HG02610 (cell line): ENCODE measurements around the gene IFNAR2.

Experiments used
- ATAC-seq: cut with Tn5 transposase; IDR thresholded peaks from one replicate; pipeline ENCODE4 v1.9.1; 2021; ENCODE audit warnings: mild to moderate bottlenecking, moderate library complexity; ENCODE audit not compliant: unreplicated experiment

The IFNAR2 gene

DNA sequence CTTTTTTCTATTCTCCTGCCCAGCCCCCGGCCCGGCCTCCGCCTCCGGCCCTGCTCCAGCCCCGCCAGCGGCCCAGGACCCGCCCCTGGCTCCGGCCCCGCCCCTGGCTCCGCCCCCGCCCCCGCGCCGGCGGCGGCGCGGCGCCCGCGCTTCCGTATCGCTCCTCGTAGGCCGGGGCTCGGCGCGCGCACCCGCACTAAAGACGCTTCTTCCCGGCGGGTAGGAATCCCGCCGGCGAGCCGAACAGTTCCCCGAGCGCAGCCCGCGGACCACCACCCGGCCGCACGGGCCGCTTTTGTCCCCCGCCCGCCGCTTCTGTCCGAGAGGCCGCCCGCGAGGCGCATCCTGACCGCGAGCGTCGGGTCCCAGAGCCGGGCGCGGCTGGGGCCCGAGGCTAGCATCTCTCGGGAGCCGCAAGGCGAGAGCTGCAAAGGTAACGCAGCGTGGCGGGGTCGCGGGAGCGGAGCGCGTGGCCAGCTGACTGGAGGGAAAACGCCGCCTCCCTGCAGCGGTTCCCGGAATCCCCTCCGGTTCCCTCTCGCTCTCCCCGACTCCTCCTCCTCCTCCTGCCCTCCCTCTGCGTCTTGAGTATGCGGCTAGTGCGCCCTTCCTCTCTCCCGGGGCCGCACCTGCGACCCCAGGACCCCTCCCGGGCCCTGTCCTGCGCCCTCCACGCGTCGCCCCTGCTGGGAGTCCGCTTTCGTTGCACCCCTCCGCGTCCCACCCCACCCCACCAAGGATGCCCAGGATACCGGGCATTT lies at the start of gene IFNAR2:
TSS of gene IFNAR2 (plus strand) at position 155 of the 761 bp plus-strand sequence. CDS start 11,985 bp downstream, outside the sequence.
- peak; percentile 71 for ATAC-seq

DNA sequence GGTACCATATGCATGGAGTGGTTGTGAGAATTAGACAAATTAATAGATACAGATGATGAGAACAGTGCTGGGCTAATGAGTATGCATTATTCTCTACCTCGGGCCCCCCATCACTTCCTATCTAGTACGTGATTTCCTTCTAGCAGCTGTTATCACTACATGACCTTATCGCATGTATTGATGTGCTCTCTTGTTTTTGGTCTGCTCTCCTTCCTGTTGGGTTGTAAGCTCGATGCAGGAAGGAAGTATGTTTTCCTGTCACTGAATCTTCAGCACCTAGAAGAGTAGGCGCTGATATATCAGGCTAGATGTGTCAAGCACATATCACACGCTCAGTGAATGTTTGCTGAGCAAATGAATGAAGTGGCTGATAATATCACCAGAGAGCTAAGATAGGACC lies 43.9 kb upstream of the IFNAR2 start:
- no peak for ATAC-seq

GRCh38 chr21:33187276-33187675 lies 42.5 kb upstream of the IFNAR2 start:
- no peak for ATAC-seq

GRCh38 chr21:33189237-33189636 lies 40.5 kb upstream of the IFNAR2 start:
- no peak for ATAC-seq

- no peak for ATAC-seq
Measured at GRCh38 chr21:33189824-33190223, 39.9 kb upstream of the IFNAR2 start.

DNA sequence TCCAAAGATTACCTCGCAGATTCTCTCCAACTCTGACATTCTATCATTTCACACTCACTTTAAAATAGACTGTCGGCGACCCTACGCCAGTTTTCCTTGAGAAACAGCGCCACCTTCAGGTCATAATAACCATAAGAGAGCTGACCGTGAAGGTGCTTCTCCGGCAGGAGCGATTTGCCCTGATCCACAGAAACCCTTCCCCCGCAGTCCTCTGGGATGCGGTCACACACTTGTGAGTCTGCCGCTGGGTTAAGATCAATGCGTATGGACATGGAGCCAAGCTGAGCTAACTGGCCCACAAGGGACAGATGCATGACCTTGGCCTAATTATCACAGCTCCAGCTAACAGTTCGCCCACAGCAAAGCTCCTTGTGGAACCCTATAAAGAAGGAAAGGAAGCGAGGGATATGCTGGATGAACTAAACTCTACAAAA lies 32.8 kb upstream of the IFNAR2 start:
- ATAC-seq, result no peak

GRCh38 chr21:33197496-33197895 lies 32.2 kb upstream of the IFNAR2 start:
- ATAC-seq, result no peak

- no peak for ATAC-seq
Measured at GRCh38 chr21:33198346-33199099, 31.2 kb upstream of the IFNAR2 start.

DNA sequence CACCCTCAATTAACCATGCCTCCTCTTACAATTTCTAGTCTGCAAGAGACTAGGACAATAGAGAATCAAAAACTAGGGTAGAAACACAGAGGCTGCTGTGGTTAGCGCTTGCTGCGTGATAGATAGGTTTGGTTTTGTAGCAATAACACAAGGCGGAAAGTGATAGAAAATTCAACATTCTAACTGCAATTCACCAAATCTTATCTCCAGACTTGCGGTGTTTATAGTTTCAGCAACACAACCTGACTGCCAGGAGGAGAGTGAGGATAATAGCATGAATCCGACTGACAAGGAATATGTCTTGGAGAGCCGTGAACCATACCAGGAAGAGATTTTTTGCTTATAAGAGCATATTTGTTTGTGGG lies 30.7 kb upstream of the IFNAR2 start:
- no peak for ATAC-seq

DNA sequence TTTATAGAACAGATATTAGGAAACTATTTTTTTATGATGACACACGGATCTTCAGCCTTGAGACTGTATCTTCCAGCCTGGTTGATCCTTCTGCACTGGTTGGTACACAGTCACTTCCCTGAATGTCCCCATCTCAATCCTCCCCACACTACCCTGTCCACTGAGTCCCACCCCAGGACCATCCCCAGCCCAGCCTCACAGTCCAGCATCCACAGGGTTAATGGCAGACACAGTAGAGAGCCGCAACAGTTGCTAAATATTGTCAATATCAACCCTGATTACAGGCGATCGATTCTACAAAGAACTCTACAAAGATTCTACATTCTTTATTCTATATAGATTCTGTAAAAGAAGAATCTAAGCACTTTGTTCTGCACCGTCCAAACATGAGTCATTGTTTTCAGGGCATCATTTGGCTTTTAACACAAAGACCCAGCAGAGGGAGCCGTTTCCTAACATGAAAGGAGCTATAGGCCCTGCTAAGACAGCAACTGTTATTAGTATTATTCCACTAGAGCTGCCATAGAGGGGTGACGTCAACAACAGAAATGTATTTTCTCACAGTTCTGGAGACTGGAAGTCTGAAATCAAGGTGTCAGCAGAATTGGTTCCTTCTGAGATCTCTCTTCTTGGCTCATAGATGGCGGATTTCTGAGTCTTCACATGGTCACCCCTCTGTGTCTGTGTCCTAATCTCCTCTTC lies 30.1 kb upstream of the IFNAR2 start:
- ATAC-seq, result peak; percentile 74

GRCh38 chr21:33201956-33202355 lies 27.8 kb upstream of the IFNAR2 start:
- ATAC-seq, result no peak

GRCh38 chr21:33202464-33203363 lies 27.0 kb upstream of the IFNAR2 start:
- no peak for ATAC-seq

- ATAC-seq, result no peak
Measured at GRCh38 chr21:33203371-33203724, 26.4 kb upstream of the IFNAR2 start.

DNA sequence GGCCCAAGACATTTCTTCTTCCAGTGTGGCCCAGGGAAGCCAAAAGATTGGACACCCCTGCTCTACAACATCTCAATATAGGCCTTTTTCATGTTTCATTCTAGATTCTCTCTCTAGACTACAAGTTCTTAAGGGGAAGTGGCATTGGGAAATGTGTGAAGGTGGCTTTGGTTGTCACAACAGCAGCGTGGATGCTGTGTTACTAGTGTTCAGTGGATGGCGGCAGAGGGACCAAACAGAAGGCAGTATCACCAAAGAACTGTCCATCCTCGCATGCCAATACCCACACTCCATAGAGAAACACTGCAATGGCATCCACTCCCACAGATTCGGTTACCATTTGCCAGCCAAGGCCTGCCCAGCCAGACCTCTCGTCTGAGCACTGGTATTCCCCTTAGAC lies 24.3 kb upstream of the IFNAR2 start:
- ATAC-seq, result no peak

GRCh38 chr21:33206771-33207281 lies 22.9 kb upstream of the IFNAR2 start:
- no peak for ATAC-seq

DNA sequence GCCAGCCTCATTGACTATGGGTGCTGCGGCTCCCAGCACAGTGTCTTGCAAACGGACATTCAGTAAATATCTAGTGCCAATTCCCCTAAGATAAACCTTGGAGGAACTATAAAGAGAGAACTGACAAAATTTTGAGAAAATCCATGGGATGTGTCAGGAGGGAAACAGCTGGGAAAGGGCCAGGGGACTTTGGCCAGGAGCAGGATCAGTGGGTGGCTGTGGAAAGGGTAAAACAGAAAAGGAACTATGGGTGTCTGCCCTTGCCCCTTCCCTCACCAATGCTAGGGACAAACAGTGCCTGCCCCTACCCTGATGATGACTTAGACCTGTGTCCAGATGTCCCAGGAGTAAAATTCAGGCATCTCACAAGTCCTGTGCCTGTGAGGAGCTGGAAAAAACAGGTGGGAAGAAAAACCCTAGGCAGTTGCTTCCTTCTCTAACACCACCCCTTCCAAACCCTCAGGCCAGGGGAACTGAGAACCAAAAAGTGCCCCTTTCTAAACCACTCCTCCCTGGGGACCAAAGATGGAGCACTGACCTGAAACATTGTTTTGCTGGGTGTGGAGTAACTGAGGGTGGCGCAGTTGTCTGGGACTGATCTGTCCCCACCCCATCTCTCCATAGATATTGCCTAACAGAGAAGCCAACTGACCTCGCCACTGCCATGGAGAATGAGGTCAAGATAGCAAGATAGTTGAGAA lies 22.1 kb upstream of the IFNAR2 start:
- no peak for ATAC-seq

DNA sequence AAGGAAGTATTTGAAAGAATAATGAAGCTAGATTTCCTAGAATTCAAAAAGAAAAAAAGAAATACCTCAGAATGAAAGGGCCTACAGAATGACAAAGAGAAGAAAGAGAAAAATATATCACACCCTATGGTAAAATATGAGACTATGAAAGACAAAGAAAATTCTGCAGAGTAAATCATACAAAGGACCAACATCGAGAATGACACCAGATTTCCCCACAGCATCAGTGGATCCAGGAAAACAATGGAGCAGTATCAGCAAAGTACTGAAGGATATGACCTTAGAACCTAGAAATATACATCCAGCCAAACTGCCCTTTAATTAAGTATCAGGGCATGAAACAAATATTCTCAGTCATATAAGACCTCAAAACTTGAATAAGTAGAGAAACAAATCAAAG lies 21.2 kb upstream of the IFNAR2 start:
- ATAC-seq, result no peak

GRCh38 chr21:33211305-33211704 lies 18.4 kb upstream of the IFNAR2 start:
- ATAC-seq, result no peak

DNA sequence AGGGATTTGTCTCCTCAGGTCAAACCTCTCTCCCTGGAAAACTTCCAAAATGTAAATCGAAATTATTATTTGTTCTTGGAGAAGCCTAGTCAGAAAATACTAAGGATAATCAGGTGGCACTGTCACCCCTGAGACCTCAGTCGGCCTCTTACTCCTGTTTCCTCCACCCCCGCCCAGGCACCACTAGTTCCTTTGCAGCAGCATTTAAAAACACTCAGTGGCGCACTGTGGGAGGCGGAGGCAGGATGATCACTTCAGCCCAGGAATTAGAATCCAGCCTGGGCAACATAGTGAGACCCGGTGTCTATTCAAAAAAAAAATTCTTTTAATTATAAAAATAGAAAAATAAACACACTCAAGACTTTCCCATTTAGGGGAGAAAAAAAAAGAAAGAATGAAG lies 18.0 kb upstream of the IFNAR2 start:
- no peak for ATAC-seq
